ENCODE measurements around the gene ZBTB8A. TPM values are rescaled to one million over a fixed set of nuclear protein-coding genes. Genes with fewer than 3 reads are reported as not detected.

ZBTB8A gene
- total and polyA plus RNA-seq, 2 of the 13 experiments (the other 11 are each of a cell fraction or from before 2014, with no cell fraction given): 1.3 to 3.7 TPM

- TF ChIP-seq NR2F1 (CRISPR knock-in tag; IDR thresholded peaks at IDR 0.05) (no peak), ZNF205 (CRISPR knock-in tag; IDR thresholded peaks at IDR 0.05) (no peak), ZFP62 (CRISPR knock-in tag; IDR thresholded peaks at IDR 0.05) (no peak), KLF16 (CRISPR knock-in tag; IDR thresholded peaks at IDR 0.05) (no peak), XRCC5 (optimal IDR thresholded peaks at IDR 0.05; ENCODE audit: low read length) (no peak), SIN3A (IDR thresholded peaks at IDR 0.05; ENCODE audit: borderline replicate concordance, low read depth, low read length) (0 out of 2 replicates have a peak, but pooled peaks have one; percentile 69), ZNF225 (CRISPR knock-in tag; IDR thresholded peaks at IDR 0.05) (0 out of 2 replicates have a peak, but pooled peaks have one; percentile 20), ZNF30 (CRISPR knock-in tag; IDR thresholded peaks at IDR 0.05) (0 out of 2 replicates have a peak, but pooled peaks have one; percentile 7), ZSCAN12 (CRISPR knock-in tag; IDR thresholded peaks at IDR 0.05) (no peak), HOXD1 (CRISPR knock-in tag; IDR thresholded peaks at IDR 0.05) (no peak), SETDB1 (CRISPR knock-in tag; IDR thresholded peaks at IDR 0.05; ENCODE audit: borderline replicate concordance) (0 out of 2 replicates have a peak, but pooled peaks have one; percentile 52), SYNCRIP (IDR thresholded peaks at IDR 0.05; ENCODE audit: insufficient read depth, low read depth, low read length) (no peak), FOXP1 (IDR thresholded peaks at IDR 0.05) (no peak), FOXP1 (CRISPR knock-in tag; IDR thresholded peaks at IDR 0.05) (no peak), EP300 (IDR thresholded peaks at IDR 0.05; ENCODE audit: low read depth in 2 of 2, low read length in 2 of 2) (no peak), EP300 (CRISPR knock-in tag; IDR thresholded peaks at IDR 0.05; ENCODE audit: borderline replicate concordance) (no peak), ZNF510 (CRISPR knock-in tag; IDR thresholded peaks at IDR 0.05; ENCODE audit: low read depth) (0 out of 2 replicates have a peak, but pooled peaks have one; percentile 13), GABPA (IDR thresholded peaks at IDR 0.05; ENCODE audit: low read depth, low read length) (no peak), GABPA (CRISPR knock-in tag; IDR thresholded peaks at IDR 0.05; ENCODE audit: low read depth) (no peak), ZNF432 (CRISPR knock-in tag; IDR thresholded peaks at IDR 0.05; ENCODE audit: borderline replicate concordance) (no peak), ZNF703 (CRISPR knock-in tag; IDR thresholded peaks at IDR 0.05; ENCODE audit: borderline replicate concordance) (no peak; the same call in 1 of the 2 replicates), TBL1XR1 (IDR thresholded peaks at IDR 0.05; ENCODE audit: borderline replicate concordance, low read length, partially characterized antibody) (no peak), ZNF496 (CRISPR knock-in tag; IDR thresholded peaks at IDR 0.05; ENCODE audit: insufficient replicate concordance) (no peak), HNRNPK (IDR thresholded peaks at IDR 0.05; ENCODE audit: low read depth, low read length, poor library complexity, severe bottlenecking) (no peak), ZNF670 (CRISPR knock-in tag; IDR thresholded peaks at IDR 0.05; ENCODE audit: borderline replicate concordance) (peak; percentile 44; the same call in 1 of the 2 replicates), ZMAT5 (CRISPR knock-in tag; IDR thresholded peaks at IDR 0.05; ENCODE audit: borderline replicate concordance, low read depth) (no peak), ISX (CRISPR knock-in tag; conservative IDR thresholded peaks at IDR 0.05) (no peak), ZNF644 (CRISPR knock-in tag; IDR thresholded peaks at IDR 0.05; ENCODE audit: low read depth) (no peak)
- TF ChIP-seq, protein P1, sequence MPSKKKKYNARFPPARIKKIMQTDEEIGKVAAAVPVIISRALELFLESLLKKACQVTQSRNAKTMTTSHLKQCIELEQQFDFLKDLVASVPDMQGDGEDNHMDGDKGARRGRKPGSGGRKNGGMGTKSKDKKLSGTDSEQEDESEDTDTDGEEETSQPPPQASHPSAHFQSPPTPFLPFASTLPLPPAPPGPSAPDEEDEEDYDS (CRISPR knock-in tag; IDR thresholded peaks at IDR 0.05): no peak
- TF ChIP-seq, protein P2, sequence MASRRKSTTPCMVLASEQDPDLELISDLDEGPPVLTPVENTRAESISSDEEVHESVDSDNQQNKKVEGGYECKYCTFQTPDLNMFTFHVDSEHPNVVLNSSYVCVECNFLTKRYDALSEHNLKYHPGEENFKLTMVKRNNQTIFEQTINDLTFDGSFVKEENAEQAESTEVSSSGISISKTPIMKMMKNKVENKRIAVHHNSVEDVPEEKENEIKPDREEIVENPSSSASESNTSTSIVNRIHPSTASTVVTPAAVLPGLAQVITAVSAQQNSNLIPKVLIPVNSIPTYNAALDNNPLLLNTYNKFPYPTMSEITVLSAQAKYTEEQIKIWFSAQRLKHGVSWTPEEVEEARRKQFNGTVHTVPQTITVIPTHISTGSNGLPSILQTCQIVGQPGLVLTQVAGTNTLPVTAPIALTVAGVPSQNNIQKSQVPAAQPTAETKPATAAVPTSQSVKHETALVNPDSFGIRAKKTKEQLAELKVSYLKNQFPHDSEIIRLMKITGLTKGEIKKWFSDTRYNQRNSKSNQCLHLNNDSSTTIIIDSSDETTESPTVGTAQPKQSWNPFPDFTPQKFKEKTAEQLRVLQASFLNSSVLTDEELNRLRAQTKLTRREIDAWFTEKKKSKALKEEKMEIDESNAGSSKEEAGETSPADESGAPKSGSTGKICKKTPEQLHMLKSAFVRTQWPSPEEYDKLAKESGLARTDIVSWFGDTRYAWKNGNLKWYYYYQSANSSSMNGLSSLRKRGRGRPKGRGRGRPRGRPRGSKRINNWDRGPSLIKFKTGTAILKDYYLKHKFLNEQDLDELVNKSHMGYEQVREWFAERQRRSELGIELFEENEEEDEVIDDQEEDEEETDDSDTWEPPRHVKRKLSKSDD (CRISPR knock-in tag; IDR thresholded peaks at IDR 0.05; ENCODE audit: low read depth): no peak
Observed at GRCh38 chr1:32651461-32652073, 112.3 kb downstream of the ZBTB8A start (continued).

Data from HepG2 (cell line).